CD4-positive, alpha-beta T cell treated with Interleukin-12 subunit alpha and Interleukin-12 subunit beta, for 1 hour (primary cell): Measurements from ENCODE around the gene NDRG4.
"Not testable (repeated sequence)": the region's sequence is repeated elsewhere in the genome, so short reads cannot be mapped to it uniquely, and the experiment has no call there.

Experiments
- DNase-seq: peaks from one replicate; pipeline ENCODE4 v3.0.0-alpha.2; 2020

Gene NDRG4

DNA sequence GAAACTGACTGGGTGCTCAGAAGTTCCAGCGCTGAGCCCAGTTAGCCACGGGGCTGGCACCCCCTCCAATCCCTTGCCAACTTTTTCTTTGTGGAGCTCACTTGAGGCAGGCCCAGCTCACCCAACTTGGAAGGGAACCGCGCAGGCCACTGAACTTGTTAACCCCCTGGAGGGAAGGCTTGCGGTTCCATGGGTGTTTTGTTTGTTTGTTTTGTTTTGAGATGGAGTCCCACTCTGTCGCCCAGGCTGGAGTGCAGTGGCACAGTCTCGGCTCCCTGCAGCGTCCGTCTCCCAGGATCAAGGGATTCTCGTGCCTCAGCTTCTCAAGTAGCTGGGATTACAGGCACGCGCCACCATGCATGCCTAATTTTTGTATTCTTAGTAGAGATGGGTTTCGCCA is 34.1 kb upstream of the NDRG4 start:
- DNase-seq, result no peak

DNA sequence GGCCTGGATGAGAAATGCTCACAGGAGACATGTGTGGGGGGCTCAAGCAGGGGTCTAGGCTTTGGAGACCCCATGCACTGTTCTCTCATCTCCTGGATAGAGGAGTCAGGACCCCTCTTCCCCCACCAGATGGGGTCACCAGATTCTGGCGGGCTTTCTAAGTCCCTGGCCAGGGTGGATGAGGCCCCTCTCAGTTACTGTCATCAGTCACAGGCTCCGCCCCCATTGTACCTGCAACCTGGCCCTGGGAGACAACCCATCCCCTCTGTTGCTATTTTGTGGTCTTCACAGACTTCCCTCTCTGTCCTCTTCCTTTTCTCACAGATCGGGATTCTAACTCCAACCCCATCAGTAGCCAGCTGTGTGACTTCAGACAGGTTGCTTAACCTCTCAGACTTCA is 33.5 kb upstream of the NDRG4 start:
- no peak for DNase-seq

DNA sequence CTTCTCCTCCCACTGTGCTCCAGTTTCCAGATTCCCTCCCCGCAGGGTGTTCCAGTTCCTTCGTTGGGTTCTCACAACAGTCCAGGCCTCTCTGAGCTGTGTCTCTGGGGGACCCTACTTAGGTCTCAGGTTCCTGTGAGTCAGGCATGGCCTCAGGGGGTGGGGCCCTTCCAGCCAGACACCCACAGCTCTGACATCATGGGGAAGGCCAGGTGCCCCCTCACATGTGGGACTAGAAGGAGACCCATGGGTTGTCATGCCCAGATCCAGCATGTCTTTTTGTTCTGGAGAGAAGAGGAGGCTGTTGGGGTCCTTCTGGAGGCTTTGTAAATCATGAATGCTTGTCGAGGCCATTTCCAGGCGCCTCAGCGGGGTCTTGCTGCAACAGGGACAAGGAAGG is 32.0 kb upstream of the NDRG4 start:
- no peak for DNase-seq

DNA sequence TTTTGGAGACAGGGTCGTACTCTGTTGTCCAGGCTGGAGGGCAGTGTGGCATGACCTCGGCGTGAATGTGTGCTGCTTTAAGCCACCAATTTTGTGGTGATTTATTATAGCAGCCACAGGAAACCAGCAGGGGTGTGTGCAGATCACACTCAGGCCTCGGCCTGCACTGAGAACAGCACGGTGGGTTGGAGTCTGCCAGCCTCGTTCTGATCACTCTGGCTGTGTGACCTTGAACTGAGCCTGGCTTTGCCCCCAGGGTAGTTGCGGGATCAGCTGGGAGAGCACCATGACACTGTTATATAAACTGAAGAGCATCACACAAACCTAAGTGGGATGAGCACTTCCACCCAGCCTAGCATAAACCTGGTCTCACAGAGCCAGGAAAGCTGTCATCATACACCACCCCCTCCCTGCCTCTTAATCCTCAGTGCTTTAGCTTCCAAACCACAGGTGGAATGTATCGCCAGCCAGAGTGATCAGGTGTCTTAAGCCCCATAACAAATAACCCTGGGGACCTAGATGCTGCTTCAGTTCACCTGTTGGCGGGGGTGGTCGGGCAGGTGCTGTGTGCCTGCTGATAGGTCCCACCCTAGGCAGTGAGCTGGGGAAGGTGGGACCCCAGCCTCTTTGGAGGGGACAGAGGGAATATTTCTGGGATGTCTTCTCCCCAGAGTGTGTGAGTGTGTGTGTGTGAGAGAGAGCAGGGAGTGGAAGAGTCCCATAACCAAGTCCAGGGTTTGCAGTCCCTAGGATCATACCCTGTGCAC is 28.6 kb upstream of the NDRG4 start:
- no peak for DNase-seq

GRCh38 chr16:58472266-58472665 is 27.7 kb upstream of the NDRG4 start:
- no peak for DNase-seq

DNA sequence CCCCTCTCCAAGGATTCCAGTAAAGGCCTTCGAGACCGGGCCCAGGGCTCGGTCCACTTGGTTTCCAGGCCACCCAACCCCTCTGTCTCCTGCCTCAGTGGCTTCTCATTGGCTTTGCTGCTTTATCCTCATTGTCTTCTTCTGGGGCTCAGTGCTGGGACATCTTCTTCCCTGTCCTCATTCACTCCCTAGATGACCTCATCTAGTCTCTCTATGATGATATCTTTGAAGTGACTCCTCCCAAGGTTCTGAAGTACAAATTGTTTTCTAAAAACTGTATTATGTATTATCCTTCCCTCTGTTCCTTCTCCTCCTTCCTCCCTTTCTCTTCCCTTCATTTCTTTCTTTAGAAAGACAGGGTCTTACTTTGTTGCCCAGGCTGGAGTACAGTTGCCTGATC is 27.1 kb upstream of the NDRG4 start:
- no peak for DNase-seq

DNA sequence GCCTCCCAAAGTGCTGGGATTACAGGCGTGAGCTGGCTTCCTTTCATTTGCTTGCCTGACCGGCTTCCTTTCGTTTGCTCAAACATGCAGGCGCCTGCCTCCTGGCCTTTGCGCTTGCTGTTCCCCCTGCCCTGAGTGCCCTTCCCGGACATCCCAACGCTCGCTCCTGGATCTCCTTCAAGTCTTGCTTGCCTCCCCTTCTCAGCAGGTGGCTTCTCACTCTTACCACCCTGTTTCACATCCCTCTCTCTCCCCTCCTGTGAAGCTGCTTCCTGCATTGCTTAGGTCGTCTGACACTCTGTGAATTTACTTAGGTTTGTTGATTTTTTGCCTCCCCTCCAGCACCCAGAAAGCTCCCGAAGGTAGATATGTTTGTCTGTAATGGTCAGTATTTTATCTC is 25.6 kb upstream of the NDRG4 start:
- no peak for DNase-seq

- DNase-seq, result no peak
Observed at GRCh38 chr16:58475091-58475619, 24.8 kb upstream of the NDRG4 start.

DNA sequence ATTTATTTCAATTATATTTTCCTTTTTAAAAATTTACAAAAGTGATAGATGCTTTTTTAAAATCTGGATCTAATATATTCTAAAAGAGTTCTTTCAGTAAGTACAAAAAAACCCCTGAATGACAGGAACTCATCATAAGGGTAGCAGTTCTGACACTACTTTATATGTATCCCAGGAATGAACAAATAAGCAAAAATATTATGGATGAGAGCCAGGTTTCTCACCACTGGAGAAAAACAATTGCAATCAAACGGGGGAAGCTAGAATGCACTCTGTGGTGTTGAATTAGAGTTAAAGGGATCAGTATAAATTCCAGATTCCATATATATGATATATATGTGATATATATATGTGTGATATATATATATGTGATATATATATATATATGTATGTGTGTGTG is 23.2 kb upstream of the NDRG4 start:
- DNase-seq, result no peak

DNA sequence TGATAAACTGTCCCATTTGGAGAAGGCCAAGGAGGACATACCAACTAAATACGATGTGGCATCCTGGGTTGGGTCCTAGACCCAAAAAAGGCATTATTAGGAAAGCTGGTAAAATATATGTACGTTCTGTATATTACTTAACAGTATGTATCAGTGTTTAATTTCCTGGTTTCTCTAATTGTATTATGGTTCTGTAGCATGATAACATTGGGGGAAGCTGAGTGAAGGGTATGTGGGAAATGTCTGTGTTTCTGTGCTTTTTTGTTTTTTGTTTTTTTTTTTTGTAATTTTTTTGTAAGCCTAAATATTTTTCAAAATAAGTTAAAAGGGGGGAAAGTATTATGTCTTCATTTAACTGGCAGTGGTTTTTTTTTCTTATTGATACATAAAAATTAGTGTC is 21.5 kb upstream of the NDRG4 start:
- no peak for DNase-seq

GRCh38 chr16:58481226-58481869 is 18.6 kb upstream of the NDRG4 start:
- DNase-seq, result no peak

GRCh38 chr16:58481931-58482330 is 18.0 kb upstream of the NDRG4 start:
- DNase-seq, result no peak

DNA sequence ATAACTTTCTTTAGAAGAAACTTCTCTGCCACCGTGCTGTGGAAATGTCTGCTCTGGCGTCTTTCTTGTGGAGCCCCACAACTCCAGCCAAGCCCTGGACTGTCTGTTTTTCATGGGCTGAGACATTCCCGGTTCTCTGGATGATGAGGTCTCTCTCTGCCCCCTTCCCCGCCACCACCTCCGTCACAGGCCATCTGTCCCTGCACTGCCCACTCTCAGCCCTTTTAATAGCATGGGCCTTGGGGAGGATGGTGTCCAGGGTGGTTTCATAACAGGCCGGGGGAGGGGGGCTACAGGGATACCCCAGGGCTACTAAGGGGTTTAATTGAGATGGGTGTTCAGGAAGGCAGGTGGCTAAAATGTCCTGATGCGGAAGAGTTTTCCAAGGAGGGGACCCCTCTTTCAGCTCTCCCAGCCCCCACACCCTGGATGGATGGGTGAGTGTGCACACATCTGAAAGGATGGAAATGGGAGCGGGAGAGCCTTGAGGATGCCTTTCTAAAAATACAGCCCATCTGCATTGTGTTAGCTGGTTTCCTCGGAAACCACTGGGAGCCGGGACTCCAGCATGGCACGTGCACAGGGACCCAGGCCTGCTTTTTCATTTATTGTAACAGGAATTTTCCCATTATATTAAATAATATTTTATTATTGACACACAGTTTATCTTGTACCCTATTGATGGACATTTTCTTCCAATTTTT is 14.6 kb upstream of the NDRG4 start:
- no peak for DNase-seq

DNA sequence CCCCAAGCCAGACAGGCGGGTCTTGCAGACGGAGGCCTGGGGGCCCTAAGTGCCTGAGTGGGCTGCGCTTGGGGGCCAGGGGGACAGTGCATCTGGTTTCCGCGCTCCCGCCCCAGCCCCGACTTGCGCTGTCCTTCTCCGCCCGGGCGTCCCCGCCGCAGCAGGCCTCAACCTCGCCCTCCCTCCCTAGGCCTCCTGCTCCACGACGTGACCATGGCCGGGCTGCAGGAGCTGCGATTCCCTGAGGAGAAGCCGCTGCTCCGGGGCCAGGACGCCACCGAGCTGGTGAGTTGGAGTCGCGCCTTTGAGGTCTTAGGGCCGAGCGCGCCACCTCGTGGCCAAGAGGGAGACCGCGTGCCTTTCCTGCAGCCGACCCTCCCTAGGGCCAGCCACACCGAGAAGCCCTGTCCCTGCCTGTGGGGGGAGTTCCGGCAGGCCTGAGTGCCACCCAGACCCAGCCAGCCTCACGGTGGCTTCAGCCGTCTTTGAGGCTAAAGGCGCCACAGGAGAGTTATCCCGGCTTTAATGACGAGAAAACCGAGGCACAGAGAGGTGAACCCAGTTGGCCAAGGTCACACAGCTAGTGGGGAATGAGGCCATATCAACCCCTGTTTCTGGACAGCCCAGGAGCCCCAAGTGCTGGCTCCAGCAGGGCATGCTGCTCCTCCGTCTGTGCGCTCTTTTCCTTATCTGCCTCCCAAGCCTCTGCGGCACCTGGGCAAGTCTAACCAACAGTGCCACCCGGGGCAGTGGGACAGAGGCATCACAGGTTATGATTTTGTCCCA is 12.2 kb upstream of the NDRG4 start:
- peak; percentile 68 for DNase-seq

- DNase-seq, result no peak
Observed at GRCh38 chr16:58488531-58488930, 11.4 kb upstream of the NDRG4 start.

DNA sequence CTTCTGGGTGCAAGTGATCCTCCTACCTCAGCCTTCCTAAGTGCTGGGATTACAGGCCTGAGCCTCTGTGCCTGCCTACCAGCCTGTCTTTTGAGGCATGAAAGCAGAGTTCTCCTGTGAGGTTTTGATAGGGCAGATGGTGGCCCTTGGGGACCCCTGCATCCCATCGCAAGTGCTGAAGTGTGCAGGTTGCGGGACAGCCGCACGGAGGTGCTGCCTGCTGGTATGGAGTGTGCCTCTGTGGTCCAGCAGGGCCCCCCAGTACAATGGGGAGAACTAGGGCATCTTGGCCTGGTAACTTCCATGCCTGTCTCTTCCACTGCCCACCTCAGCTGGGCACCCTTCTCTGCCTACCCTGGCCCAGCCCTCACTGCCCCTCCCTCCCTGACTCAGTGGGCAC is 9.9 kb upstream of the NDRG4 start:
- DNase-seq, result no peak

- DNase-seq, result not testable (repeated sequence)
Observed at GRCh38 chr16:58490539-58490938, 9.4 kb upstream of the NDRG4 start.

DNA sequence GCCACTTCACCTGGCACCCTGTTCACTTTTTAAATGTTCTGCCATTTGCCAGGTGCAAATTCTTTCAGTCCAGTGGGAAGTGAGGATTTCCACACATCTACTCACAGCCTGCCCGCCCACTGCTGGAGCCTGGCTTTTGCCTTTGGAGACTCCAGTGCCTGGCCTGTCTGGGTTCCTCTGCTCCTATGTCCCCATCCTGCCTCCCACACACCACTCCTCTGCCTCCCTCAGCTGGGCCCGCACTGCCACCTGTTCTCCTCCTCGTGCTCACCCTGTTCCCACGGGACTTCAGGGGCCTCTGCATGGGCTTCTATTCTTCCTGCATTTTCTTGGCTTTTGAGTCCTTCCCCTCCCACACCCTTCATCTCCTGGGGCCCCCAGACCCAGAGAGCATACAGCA is 7.9 kb upstream of the NDRG4 start:
- no peak for DNase-seq

DNA sequence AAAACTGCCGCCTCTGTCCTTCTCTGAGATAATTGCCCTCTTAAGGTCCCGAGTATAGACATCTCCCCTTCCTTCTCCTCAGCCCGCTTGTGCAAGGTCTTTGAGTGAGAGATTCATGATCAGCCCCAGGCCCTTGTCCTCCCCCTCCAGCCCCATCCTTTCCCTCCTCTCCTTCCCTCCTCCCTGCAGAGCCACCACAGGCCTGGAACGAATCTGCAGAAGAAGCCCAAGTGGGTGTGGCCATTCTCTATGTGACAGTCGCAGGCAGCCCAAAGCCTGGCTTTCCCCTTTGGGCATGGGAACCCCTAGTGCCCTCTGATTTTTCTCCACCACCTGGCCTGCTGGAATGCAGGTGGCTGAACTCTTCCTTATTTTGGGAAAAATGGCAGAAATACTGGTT is 7.2 kb upstream of the NDRG4 start:
- no peak for DNase-seq

DNA sequence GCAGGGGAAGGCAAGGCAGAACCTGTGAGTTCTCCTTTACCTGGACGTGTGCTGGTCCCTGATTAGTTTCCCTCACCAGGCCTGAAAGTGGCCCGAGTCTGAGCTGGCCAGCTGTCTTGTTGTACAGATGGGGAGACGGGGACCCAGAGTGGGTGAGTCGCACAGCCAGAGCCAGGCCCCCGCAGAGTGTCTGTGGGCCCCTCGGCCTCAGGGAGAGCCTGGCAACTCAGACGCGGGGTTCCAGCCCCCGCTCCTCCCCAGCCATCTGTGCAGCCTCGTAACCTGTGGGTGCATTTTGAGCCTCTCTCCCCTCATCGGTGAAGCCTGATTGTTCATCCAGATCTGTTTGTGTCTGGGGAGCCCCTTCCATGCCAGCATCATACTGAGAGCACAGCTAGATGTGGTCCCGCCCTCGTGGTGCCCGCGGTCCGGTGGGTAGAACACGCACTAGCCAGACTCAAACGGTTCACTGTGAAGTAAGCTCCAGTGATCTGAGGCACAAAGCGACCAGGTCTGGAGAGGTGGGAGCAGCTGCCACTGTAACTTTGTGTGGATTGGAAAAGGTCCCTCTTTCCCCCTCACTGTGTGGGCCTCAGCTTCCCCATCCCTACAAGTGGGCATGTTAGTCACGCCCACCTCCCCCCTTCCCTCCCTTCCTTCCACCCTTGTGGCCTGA is 6.0 kb upstream of the NDRG4 start:
- no peak for DNase-seq

- peak; percentile 51 for DNase-seq
Observed at GRCh38 chr16:58494981-58495520, 4.9 kb upstream of the NDRG4 start.
